GM18499 (cell line): Measurements from ENCODE around the gene TEX38.
"Not testable (repeated sequence)": the region's sequence is repeated elsewhere in the genome, so short reads cannot be mapped to it uniquely, and the experiment has no call there.

Source experiments
- ATAC-seq: cut with Tn5 transposase; IDR thresholded peaks from one replicate; pipeline ENCODE4 v1.9.1; 2021; ENCODE audit warnings: moderate number of reproducible peaks; ENCODE audit not compliant: insufficient read depth, unreplicated experiment

Gene TEX38

GRCh38 chr1:46720319-46720718 lies 48.7 kb downstream of the TEX38 start:
- not testable (repeated sequence) for ATAC-seq

- no peak for ATAC-seq
These were observed 49.5 kb downstream of the TEX38 start for GRCh38 chr1:46721204-46721603.

- no peak for ATAC-seq
These were observed 50.1 kb downstream of the TEX38 start for GRCh38 chr1:46721686-46722205.
